Renal cortex interstitium (tissue), 15 donors: ENCODE results near the gene PSG5. TPM values are rescaled to one million over a fixed set of nuclear protein-coding genes. Genes with fewer than 3 reads are reported as not detected.
"Not testable (repeated sequence)": the region's sequence is repeated elsewhere in the genome, so short reads cannot be mapped to it uniquely, and the experiment has no call there.

Experiments used
- DNase-seq, 11 donors: peaks; one replicate each; pipeline ENCODE4 v3.0.0-alpha.2; 2013; ENCODE audit warnings: low read depth in 9 of 11, low spot score in 4 of 11; ENCODE audit errors: extremely low read depth in 1 of 11
- long read RNA-seq, 16 experiments: transcript quantifications; one replicate each; lab custom pipeline, GENCODE V29; 2026
- polyA plus RNA-seq, 3 donors: library from polyadenylated mRNA; unstranded; fragments of 120-200 nt; gene quantifications; one replicate each; pipeline ENCODE4 v1.2.1, GENCODE V29; 2013; ENCODE audit not compliant: insufficient read length in 3 of 3

The PSG5 gene
- under 1 TPM in 1 of 3 donors, not detected in 2; 0.18 TPM for polyA plus RNA-seq
- long read RNA-seq, donor 1: 0 reads
- long read RNA-seq, donor 2: 0 reads
- long read RNA-seq, donor 3: 0 reads
- long read RNA-seq, donor 4: 0 reads
- long read RNA-seq, donor 5: 0 reads
- long read RNA-seq, donor 6: 0 reads
- long read RNA-seq, donor 7: 0 reads
- long read RNA-seq, donor 8: 0 reads
- long read RNA-seq, donor 9: 0 reads
- long read RNA-seq, donor 10: 0 reads
- long read RNA-seq, donor 11: 0 reads
- long read RNA-seq, donor 12: 0 reads
- long read RNA-seq, donor 13: 0 reads
- long read RNA-seq, donor 14: 0 reads
- long read RNA-seq, donor 15: 0 reads
- long read RNA-seq, donor 16: 0 reads

- DNase-seq: not testable (repeated sequence)
Measured at GRCh38 chr19:43186311-43186935, at the start of gene PSG5. Gene PSG5 (minus strand): TSS chr19:43186536. CDS start chr19:43186405, 131 bp downstream.

- DNase-seq: not testable (repeated sequence)
Measured at GRCh38 chr19:43235686-43236085, 49.4 kb upstream of the PSG5 start.

GRCh38 chr19:43229315-43229714 is 43.0 kb upstream of the PSG5 start:
- DNase-seq: no peak

GRCh38 chr19:43228730-43229129 is 42.4 kb upstream of the PSG5 start:
- DNase-seq: peak in 4 of 11 donors; percentile 0 to 8 (median 2)

DNA sequence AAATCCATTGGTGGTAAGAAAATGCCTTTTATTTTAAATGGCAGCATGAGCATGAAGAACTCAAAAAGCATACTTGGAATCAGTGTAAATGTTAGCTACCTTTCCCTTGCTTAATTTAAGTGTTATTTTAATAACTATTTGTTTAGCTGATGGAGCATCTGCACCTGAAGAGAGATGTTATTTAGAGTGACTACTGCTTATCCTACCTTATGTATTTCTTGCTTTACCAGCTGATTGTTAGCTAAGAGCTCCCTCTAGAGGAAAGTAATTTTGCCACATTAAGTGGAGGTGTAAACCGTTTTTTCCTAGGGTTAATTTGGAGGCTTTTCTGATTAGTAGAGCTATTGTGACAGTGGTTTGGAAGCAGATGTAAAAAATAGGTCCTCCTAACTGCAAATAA is 40.6 kb upstream of the PSG5 start:
- not testable (repeated sequence) for DNase-seq

- DNase-seq: no peak
Measured at GRCh38 chr19:43224855-43225253, 38.5 kb upstream of the PSG5 start.

GRCh38 chr19:43224201-43224854 is 38.0 kb upstream of the PSG5 start:
- not testable (repeated sequence) for DNase-seq

GRCh38 chr19:43221891-43222290 is 35.6 kb upstream of the PSG5 start:
- DNase-seq: not testable (repeated sequence)

- DNase-seq: not testable (repeated sequence)
Measured at GRCh38 chr19:43219136-43219535, 32.8 kb upstream of the PSG5 start.

GRCh38 chr19:43215881-43216280 is 29.5 kb upstream of the PSG5 start:
- DNase-seq: not testable (repeated sequence)

DNA sequence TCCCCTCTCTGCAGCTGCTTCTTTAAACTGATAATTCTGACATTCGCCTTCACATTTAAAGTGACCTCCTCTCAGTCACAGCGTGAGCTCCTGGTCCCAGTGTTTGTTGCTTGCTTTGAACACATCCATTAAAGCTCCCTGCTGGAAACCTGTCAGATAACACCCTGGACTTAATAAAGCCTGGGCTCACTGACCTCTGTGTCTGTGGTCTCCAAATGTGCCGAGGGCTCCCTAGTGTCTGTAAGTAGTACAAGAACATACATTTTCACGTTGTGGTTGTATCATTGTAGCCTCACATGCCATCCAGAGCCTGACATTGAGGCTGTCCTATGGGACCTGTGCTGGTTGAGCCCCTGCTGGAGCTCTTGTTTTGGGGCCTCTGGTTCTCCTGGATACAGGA is 21.7 kb upstream of the PSG5 start:
- DNase-seq: no peak

- DNase-seq: peak in 1 of 11 donors; percentile 1
Measured at GRCh38 chr19:43207174-43207573, 20.8 kb upstream of the PSG5 start.

DNA sequence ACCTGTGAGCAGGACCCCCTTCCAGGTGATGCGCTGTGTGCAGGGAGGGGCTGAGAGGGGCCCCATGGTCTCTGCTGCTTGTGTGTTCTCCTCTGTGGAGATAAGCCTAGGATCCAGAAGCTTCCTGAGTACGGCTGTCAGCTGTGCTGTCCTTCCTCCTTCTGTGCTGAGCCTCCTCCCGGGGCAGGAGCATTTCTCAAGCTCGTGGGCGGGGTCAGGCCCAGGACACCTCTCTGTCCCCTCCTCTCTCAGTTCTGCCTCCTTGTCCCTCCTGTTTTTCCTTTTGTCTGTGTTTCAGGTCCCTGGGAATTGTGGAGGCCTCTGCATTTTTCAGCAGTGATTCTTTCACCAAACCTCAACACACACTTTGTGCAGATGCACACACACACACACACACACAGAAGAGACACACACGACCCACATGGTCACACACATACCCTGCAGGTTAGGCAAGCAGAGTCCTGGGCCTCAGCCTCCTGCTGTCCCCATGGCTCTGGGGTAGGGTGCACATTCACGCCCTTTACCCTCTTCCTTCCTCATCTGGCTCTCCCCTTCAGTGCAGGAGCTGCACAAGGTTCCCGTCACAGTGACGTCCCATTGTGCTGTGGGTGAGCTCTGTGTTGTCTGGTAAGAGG is 19.3 kb upstream of the PSG5 start, which contains the start of gene PSG4:
Gene PSG4 (minus strand): TSS at position 168 of the 635 bp plus-strand sequence. CDS start 102 bp downstream, at position 66.
- not testable (repeated sequence) for DNase-seq

- not testable (repeated sequence) for DNase-seq
Measured at GRCh38 chr19:43203611-43204010, 17.3 kb upstream of the PSG5 start.

DNA sequence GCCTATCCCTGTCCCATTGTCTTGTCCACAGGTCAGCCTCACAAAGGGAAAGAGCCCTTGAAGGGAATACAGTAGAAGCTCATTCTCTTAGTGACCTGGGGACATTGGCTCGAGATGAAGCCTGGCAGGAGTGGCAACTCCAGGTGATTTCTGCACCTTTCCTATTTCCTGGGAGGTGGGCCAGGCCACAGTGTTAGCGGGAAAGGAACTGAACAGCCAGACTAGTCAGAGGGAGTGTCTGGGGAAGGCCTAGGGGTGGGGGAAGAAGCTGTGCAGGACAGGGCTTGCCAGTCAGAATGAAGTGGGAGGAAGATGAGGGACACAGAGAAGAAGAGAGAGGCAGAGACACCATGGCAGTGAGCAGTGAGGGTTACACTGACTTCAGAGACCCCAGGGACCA is 15.6 kb upstream of the PSG5 start:
- not testable (repeated sequence) for DNase-seq

- DNase-seq: not testable (repeated sequence)
Measured at GRCh38 chr19:43201337-43201801, 15.0 kb upstream of the PSG5 start.

DNA sequence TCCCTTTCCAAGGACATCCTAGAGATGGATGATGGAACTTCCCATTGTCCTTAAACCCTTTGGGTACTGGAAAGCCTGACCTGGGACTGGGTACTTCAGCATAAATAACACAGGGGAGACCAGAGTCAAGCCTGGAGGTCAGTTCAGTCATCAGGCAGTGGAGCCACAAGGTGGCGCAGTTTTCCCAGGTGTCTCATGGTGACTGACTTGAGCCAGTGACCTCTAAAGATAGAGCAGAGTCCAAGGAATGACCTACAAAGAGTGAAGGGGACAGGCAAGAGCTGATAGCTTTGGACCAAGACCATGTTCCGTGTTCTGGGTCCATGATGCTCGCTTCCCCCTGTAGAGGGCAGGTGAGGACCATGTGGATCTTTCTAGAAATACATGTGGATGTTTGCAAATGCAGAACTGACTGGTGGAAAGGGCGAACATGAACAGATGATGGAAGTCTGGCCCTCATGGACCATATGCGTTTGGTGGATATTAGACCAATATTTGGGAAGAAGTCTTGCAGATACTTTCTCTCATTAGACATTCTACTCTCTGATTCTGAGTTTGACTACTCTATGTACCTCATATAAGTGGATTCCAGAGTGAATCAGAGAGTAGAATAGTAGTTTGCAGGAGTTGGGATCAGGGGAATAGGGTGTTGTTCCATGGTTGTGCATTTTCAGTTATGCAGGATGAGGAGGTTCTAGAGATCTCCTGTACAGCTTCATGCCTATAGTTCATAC is 12.5 kb upstream of the PSG5 start:
- DNase-seq: not testable (repeated sequence)

GRCh38 chr19:43197666-43198397 is 11.5 kb upstream of the PSG5 start:
- DNase-seq: not testable (repeated sequence)
